KMS-11 (cell line): ENCODE data around the gene TMEM72.
"Not testable (repeated sequence)": the region's sequence is repeated elsewhere in the genome, so short reads cannot be mapped to it uniquely, and the experiment has no call there.

ENCODE experiments used
- H2AFZ ChIP-seq: fragments of 200-600 bp; sonication (generic); 2 replicates; pipeline ENCODE4 v1.6.1; 2016; ENCODE audit warnings: antibody characterized with exemption, mixed run types, low read depth
- H3K27ac ChIP-seq: fragments of 200-600 bp; sonication (generic); 2 replicates; pipeline ENCODE4 v1.6.1; 2016; ENCODE audit warnings: mild to moderate bottlenecking, mixed run types
- H3K27me3 ChIP-seq: fragments of 200-600 bp; sonication (generic); 2 replicates; pipeline ENCODE4 v1.6.1; 2017; ENCODE audit warnings: mild to moderate bottlenecking, low read depth, mixed run types, moderate library complexity; ENCODE audit not compliant: insufficient read depth
- H3K36me3 ChIP-seq: fragments of 200-600 bp; sonication (generic); 2 replicates; pipeline ENCODE4 v1.6.1; 2017; ENCODE audit warnings: mild to moderate bottlenecking, mixed run types; ENCODE audit not compliant: insufficient read depth
- H3K4me1 ChIP-seq: fragments of 200-600 bp; sonication (generic); 2 replicates; pipeline ENCODE4 v1.6.1; 2016; ENCODE audit warnings: mild to moderate bottlenecking, low read depth, mixed run types; ENCODE audit not compliant: poor library complexity, severe bottlenecking
- H3K4me2 ChIP-seq: fragments of 200-600 bp; sonication (generic); 2 replicates; pipeline ENCODE4 v1.7.0; 2016; ENCODE audit warnings: mild to moderate bottlenecking, mixed run types
- H3K4me3 ChIP-seq: fragments of 200-600 bp; sonication (generic); IDR thresholded peaks from 2 replicates; pipeline ENCODE4 v1.6.1; 2017; ENCODE audit warnings: low read depth, low read length, mixed read lengths; ENCODE audit not compliant: insufficient read depth
- H3K79me2 ChIP-seq: fragments of 200-600 bp; sonication (generic); 2 replicates; pipeline ENCODE4 v1.6.1; 2016; ENCODE audit warnings: low read depth, mixed run types; ENCODE audit not compliant: insufficient read depth
- H3K9ac ChIP-seq: fragments of 200-600 bp; sonication (generic); 2 replicates; pipeline ENCODE4 v1.6.1; 2016; ENCODE audit warnings: mild to moderate bottlenecking, mixed run types
- H4K20me1 ChIP-seq: fragments of 200-600 bp; sonication (generic); 2 replicates; pipeline ENCODE4 v1.6.1; 2016; ENCODE audit warnings: mild to moderate bottlenecking, mixed run types; ENCODE audit not compliant: insufficient read depth
- TF ChIP-seq, protein P1 (sequence below): fragments of 200-600 bp; sonication (generic); conservative IDR thresholded peaks from 2 replicates; pipeline ENCODE4 v1.6.1; 2017; ENCODE audit warnings: low read depth, mild to moderate bottlenecking, antibody characterized with exemption, low read length, moderate library complexity, mixed read lengths

TMEM72 gene

DNA sequence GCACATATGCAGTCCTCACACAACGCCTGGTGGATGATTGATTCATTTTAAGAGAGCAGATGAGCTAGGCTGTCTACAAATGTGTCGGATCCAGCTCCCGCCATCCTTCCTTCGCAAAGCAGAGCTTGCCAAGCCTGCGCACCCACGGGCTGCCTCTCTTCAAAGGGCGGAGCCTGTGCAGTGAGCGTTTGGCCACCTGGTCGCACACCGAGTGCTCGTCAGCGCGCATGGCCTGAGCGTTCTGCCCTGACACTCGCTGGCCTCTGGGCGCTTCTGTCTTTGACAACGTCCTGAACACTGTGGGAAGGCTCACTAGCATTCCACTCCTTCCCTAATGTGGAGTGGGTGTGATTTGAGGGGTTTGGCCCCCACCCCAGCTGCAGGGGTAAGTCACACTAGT, 47.1 kb upstream of the TMEM72 start:
- Histone ChIP-seq H3K4me2 (peak overlapping the region; percentile 68), H3K27ac (peak overlapping the region; percentile 88), H3K79me2 (no peaks in the 10 kb centered on the region), H3K4me3 (no peak overlapping the region), H3K9ac (peak overlapping the region; percentile 70), H3K36me3 (no peaks in the 10 kb centered on the region), H3K4me1 (peaks cover 19% of the 10 kb centered on the region), H3K27me3 (no peaks in the 10 kb centered on the region), H2AFZ (peak overlapping the region; percentile 94), H4K20me1 (no peaks in the 10 kb centered on the region)
- TF ChIP-seq, protein P1, sequence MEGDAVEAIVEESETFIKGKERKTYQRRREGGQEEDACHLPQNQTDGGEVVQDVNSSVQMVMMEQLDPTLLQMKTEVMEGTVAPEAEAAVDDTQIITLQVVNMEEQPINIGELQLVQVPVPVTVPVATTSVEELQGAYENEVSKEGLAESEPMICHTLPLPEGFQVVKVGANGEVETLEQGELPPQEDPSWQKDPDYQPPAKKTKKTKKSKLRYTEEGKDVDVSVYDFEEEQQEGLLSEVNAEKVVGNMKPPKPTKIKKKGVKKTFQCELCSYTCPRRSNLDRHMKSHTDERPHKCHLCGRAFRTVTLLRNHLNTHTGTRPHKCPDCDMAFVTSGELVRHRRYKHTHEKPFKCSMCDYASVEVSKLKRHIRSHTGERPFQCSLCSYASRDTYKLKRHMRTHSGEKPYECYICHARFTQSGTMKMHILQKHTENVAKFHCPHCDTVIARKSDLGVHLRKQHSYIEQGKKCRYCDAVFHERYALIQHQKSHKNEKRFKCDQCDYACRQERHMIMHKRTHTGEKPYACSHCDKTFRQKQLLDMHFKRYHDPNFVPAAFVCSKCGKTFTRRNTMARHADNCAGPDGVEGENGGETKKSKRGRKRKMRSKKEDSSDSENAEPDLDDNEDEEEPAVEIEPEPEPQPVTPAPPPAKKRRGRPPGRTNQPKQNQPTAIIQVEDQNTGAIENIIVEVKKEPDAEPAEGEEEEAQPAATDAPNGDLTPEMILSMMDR = no peak

DNA sequence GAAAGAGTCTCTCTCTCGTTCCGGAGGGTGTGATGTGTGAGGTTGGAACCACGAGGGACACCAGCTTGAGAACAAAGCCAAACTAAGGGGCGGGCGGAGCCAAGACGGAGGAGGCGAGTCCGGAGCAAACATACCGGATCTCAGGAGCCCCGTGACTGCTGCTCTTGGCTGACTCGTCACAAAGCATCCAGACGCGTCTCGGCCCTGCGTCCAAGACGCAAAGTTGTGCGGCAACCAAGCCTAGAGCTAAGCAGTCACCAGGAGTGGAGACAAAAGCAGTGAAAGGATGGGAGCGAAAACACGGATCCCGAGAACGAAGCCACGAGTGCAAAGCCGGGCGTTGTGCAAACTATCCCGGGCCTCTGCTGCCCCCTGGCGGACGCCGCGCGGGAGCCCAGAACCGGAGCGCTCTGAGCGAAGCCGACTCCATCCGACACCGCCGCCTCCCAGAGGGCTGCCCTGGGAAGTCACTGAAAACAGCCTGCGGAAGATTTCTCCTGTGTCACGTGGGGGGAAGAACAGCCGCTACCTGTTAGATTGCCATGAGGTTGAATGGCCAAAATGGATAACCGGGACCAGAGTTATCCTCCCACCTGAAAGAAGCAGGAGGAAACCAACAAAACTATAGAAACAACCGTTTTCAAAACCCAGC, 46.4 kb upstream of the TMEM72 start:
- Histone ChIP-seq H3K9ac (peak overlapping the region; percentile 70), H3K27ac (peak overlapping the region; percentile 88), H3K4me3 (no peak overlapping the region)

DNA sequence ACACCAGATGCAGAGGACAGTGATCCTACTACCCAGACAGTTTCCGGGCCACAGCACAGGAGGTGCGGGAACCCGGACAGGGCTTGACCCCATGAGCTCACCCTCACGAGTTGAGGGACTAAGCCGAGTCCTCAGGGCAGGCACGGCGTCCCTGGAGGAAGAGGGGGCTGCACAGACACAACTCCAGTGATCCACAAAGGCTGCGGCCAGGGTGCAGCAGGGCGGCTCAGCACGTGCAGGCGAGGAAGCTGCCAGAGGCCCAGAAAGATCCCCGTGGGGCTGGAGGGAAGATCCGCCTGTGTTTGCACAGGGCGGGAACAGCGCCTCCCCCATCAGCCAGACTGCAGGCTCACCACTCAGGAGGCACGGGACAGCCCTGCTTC, 45.9 kb upstream of the TMEM72 start:
- H3K27me3 ChIP-seq = no peaks in the 10 kb centered on the region
- H3K79me2 ChIP-seq = no peaks in the 10 kb centered on the region
- TF ChIP-seq, protein P1 = no peak
- no peaks in the 10 kb centered on the region for H4K20me1 ChIP-seq
- no peaks in the 10 kb centered on the region for H3K36me3 ChIP-seq
- H3K9ac ChIP-seq = peak overlapping the region; percentile 70; the same call in 1 of the 2 replicates
- H3K4me1 ChIP-seq = peaks cover 19% of the 10 kb centered on the region
- peak overlapping the region; percentile 88 for H3K27ac ChIP-seq
- H3K4me3 ChIP-seq = no peak overlapping the region
- H2AFZ ChIP-seq = peak overlapping the region; percentile 94
- H3K4me2 ChIP-seq = peak overlapping the region; percentile 68

More for the DNA sequence above, 46.4 kb upstream of the TMEM72 start:
- Histone ChIP-seq H3K36me3 (no peaks in the 10 kb centered on the region), H2AFZ (peak overlapping the region; percentile 94), H3K79me2 (no peaks in the 10 kb centered on the region), H3K4me2 (peak overlapping the region; percentile 68), H4K20me1 (no peaks in the 10 kb centered on the region), H3K4me1 (peaks cover 19% of the 10 kb centered on the region), H3K27me3 (no peaks in the 10 kb centered on the region)
- TF ChIP-seq, protein P1 = peak; percentile 93

DNA sequence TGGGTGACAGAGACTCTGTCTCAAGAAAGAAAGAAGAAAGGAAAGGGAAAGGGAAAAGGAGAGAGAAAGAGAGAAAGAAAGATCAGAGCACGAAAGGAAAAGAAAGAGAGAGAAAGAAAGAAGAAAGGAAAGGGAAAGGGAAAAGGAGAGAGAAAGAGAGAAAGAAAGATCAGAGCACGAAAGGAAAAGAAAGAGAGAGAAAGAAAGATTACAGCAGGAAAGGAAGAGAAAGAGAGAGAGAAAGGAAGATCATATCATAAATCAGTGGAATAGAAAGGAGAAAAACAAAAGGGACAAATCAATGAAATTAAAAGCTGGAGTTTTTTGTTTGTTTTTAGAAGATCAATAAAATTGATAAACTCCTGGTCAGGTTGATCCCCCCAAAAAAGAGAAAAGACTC, 44.8 kb upstream of the TMEM72 start:
- not testable (repeated sequence) for H3K27me3 ChIP-seq, H3K4me3 ChIP-seq, H4K20me1 ChIP-seq, H3K36me3 ChIP-seq, H3K4me2 ChIP-seq, H2AFZ ChIP-seq, H3K27ac ChIP-seq, H3K79me2 ChIP-seq, H3K9ac ChIP-seq
- H3K4me1 ChIP-seq = peaks cover 19% of the 10 kb centered on the region

DNA sequence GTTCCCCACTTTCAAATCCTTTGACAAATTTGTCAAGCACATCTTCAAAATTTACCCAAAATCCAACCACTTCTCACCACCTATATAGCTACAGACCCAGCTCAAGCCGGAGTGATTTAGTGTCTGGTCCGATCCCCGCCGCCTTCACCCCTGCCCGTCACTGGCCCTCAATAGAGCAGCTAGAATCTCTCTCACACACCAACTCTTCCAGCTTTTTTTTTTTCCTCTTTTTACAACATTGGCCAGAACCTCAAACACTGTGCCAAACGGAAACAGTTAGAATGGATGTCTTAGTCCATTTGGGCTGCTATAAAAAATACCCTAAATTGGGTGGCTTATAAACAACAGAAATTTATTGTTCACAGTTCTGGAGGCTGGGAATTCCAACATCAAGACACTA, 41.1 kb upstream of the TMEM72 start:
- H3K4me1 ChIP-seq = peaks cover 11% of the 10 kb centered on the region
- H3K4me2 ChIP-seq = no peak overlapping the region
- H3K36me3 ChIP-seq = no peaks in the 10 kb centered on the region
- H3K27me3 ChIP-seq = no peaks in the 10 kb centered on the region
- TF ChIP-seq, protein P1 = no peak
- no peak overlapping the region for H2AFZ ChIP-seq
- H4K20me1 ChIP-seq = no peaks in the 10 kb centered on the region
- no peak overlapping the region for H3K27ac ChIP-seq
- H3K9ac ChIP-seq = no peak overlapping the region
- no peak overlapping the region for H3K4me3 ChIP-seq
- no peaks in the 10 kb centered on the region for H3K79me2 ChIP-seq
